Measurements from ENCODE around the gene CPAMD8.

The CPAMD8 gene

DNA sequence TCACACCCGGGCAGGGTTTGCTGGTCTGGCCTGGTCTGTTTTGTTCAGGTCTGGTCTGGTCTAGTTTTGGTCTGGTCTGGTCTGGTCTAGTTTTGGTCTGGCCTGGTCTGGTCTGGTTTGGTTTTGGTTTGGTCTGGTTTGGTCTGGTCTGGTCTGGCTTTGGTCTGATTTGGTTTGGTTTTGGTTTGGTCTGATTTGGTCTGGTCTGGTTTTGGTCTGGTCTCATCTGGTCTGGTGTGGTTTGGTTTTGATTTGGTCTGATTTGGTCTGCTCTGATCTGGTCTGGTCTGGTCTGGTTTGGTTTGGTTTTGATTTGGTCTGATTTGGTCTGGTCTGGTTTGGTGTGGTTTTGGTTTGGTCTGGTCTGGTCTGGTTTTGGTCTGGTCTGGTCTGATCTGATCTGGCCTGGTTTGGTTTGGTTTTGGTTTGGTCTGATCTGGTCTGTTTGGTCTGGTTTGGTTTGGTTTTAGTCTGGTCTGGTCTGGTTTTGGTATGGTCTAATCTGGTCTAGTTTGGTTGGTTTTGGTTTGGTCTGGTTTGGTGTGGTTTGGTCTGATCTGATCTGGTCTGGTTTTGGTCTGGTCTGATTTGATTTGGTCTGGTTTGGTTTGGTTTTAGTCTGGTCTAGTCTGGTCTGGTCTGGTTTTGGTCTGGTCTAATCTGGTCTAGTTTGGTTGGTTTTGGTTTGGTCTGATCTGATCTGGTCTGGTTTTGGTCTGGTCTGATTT, 152.2 kb downstream of the CPAMD8 start:
- Histone ChIP-seq H3K36me3 (ENCODE audit: control insufficient read depth, insufficient read depth, low read length) (peaks cover 32% of the 10 kb centered on the region), H3K4me3 (replicated peaks; ENCODE audit: low read depth, low read length) (no peak overlapping the region), H3K27me3 (replicated peaks; ENCODE audit: control insufficient read depth, insufficient read depth, low read length) (no peaks in the 10 kb centered on the region)
- no peak for TF ChIP-seq CTCF (IDR thresholded peaks at IDR 0.05; ENCODE audit: insufficient read depth, low read length, poor library complexity, severe bottlenecking)
- no peak for DNase-seq (ENCODE audit: extremely low read depth, insufficient read length)

- H3K4me3 ChIP-seq (replicated peaks; ENCODE audit: low read depth, low read length) = no peak overlapping the region
- no peak for DNase-seq (ENCODE audit: extremely low read depth, insufficient read length)
- peaks cover 34% of the 10 kb centered on the region for H3K36me3 ChIP-seq (ENCODE audit: control insufficient read depth, insufficient read depth, low read length)
- no peaks in the 10 kb centered on the region for H3K27me3 ChIP-seq (replicated peaks; ENCODE audit: control insufficient read depth, insufficient read depth, low read length)
- no peak for TF ChIP-seq CTCF (IDR thresholded peaks at IDR 0.05; ENCODE audit: insufficient read depth, low read length, poor library complexity, severe bottlenecking)
These were observed 153.0 kb downstream of the CPAMD8 start for GRCh38 chr19:16873594-16873993.

DNA sequence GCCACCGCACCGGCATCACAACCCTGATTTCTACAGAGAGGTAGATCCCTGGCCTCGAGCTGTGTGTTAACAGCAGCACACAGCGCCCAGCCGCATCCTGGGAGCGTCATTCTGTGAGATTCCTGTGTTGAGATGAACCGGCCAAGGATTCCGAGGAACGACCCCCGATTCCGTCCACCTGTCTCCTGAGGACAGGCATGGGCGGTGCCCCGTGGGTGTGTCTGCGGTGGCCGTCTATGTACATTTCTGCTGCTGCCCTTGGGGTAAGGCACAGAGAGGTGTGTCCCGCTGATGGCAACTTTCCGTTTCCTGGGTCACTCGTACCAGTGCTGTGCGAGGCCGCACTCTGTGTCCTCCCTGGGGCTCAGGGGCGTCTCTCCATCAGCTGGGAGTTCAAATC, 153.9 kb downstream of the CPAMD8 start:
- H3K36me3 ChIP-seq (ENCODE audit: control insufficient read depth, insufficient read depth, low read length) = peaks cover 37% of the 10 kb centered on the region
- DNase-seq (ENCODE audit: extremely low read depth, insufficient read length) = no peak
- TF ChIP-seq CTCF (IDR thresholded peaks at IDR 0.05; ENCODE audit: insufficient read depth, low read length, poor library complexity, severe bottlenecking) = no peak
- H3K4me3 ChIP-seq (replicated peaks; ENCODE audit: low read depth, low read length) = no peak overlapping the region
- no peaks in the 10 kb centered on the region for H3K27me3 ChIP-seq (replicated peaks; ENCODE audit: control insufficient read depth, insufficient read depth, low read length)

DNA sequence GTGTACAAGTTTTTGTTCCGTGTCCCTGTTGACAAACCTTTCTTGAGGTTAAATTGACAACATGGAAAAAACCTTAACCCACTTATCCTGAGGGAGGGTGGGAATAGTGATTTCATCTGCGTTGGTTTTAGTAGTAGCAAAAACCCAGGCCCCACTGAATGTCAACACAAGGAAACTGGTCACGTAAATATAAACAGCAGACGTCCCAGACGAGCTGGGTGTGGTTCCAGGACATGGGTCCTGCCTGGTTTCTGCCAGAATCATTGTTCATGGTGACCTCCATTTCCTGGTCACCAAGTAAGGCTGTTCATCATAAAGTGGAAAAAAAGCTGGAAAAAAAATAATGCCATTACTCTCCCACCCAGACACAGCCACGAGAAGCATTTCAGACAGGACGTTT, 154.7 kb downstream of the CPAMD8 start:
- peaks cover 37% of the 10 kb centered on the region for H3K36me3 ChIP-seq (ENCODE audit: control insufficient read depth, insufficient read depth, low read length)
- no peak for TF ChIP-seq CTCF (IDR thresholded peaks at IDR 0.05; ENCODE audit: insufficient read depth, low read length, poor library complexity, severe bottlenecking)
- DNase-seq (ENCODE audit: extremely low read depth, insufficient read length) = no peak
- no peak overlapping the region for H3K4me3 ChIP-seq (replicated peaks; ENCODE audit: low read depth, low read length)
- H3K27me3 ChIP-seq (replicated peaks; ENCODE audit: control insufficient read depth, insufficient read depth, low read length) = no peaks in the 10 kb centered on the region

- H3K36me3 ChIP-seq (ENCODE audit: control insufficient read depth, insufficient read depth, low read length) = peaks cover 39% of the 10 kb centered on the region
- TF ChIP-seq CTCF (IDR thresholded peaks at IDR 0.05; ENCODE audit: insufficient read depth, low read length, poor library complexity, severe bottlenecking) = no peak
- DNase-seq (ENCODE audit: extremely low read depth, insufficient read length) = no peak
- no peak overlapping the region for H3K4me3 ChIP-seq (replicated peaks; ENCODE audit: low read depth, low read length)
- no peaks in the 10 kb centered on the region for H3K27me3 ChIP-seq (replicated peaks; ENCODE audit: control insufficient read depth, insufficient read depth, low read length)
These were observed 157.2 kb downstream of the CPAMD8 start for GRCh38 chr19:16869331-16869972.

Data from GM06990 (cell line).